ENCODE data around the gene RAD1.

The RAD1 gene

GRCh38 chr5:34868791-34869190 is 46.5 kb downstream of the RAD1 start:
- POLR2A ChIA-PET = no interaction called here
- H3K4me3 ChIP-seq (ENCODE audit: low read depth, low read length) = no peak overlapping the region
- DNase-seq (ENCODE audit: low read depth, low spot score) = no peak
- no peak for TF ChIP-seq CTCF (IDR thresholded peaks at IDR 0.05; ENCODE audit: insufficient read depth, low read length, missing control alignments)
- CTCF ChIA-PET = no interaction called here

DNA sequence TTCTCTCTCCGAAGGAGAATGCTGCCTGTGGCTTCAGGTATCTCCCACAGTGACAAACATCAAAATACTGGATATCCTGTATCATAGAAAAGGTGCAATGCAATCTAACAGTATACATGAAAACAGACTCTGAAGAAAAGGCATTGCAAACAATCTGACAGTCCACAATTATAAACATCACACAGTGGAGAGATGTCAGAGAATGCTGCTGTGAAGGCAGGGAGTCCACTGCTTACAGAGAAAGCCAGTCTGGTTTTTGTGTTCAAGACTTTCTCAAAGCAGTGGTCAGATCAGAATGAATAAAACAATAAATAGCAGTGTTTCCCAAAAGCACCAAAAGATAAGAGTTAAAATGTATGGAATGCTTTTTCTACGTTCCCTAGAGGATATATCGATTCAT is 47.6 kb downstream of the RAD1 start:
- ChIA-PET POLR2A (no interaction called here), CTCF (interaction anchor here (1.3 kb wide), 1 partner anchor 31 kb away, joined by 5 read pairs; no protein-coding TSS in a partner anchor)
- no peak for TF ChIP-seq CTCF (IDR thresholded peaks at IDR 0.05; ENCODE audit: insufficient read depth, low read length, missing control alignments)
- DNase-seq (ENCODE audit: low read depth, low spot score) = no peak
- H3K4me3 ChIP-seq (ENCODE audit: low read depth, low read length) = no peak overlapping the region

DNA sequence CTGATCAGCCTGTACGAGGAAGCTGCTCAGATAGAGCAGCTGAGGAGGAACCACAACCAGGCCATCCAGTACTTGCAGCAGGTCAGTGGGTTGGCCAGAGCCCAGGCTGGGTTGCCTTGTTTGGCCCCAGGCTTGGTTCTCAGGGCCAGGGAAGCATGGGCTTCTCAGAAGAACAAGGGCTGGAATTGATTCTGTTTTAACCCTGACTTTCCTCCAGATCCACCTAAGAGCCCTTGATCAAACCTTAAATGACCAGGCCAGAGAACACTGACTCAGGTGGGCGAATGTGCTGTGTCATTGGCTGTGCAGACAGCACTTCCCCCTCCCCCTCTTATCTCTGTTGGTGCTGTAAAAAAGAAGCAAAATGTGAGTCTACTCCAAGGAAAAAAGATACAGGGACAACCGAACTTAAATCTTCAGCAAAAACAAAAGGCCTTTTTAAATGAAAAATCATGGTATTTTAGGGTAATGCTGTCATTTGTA is 48.3 kb downstream of the RAD1 start:
- POLR2A ChIA-PET = no interaction called here

DNA sequence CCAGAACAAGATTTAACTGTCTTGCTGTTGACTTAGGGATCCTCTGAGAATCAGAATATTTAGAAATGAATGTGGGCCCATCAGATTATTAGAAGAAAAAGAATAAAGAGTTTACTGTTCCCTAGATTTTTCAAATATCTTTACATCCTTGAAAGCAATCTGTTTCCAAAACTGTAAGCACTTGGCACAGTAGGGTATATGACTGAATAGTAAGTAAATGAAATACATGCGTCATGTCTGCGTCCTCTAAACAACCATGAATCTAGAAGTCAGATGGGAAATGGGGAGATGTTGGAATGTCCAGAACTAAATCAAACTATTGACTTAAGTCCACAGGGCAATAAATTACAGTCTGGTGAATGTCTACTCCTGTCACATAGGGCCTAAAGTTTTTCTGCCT is 50.2 kb downstream of the RAD1 start:
- ChIA-PET POLR2A (no interaction called here), CTCF (interaction anchor here (1.4 kb wide), 1 partner anchor 33 kb away, joined by 5 read pairs; no protein-coding TSS in a partner anchor)
- TF ChIP-seq CTCF (IDR thresholded peaks at IDR 0.05; ENCODE audit: insufficient read depth, low read length, missing control alignments) = no peak
- no peak for DNase-seq (ENCODE audit: low read depth, low spot score)
- H3K4me3 ChIP-seq (ENCODE audit: low read depth, low read length) = no peak overlapping the region

More for the DNA sequence above, 48.3 kb downstream of the RAD1 start:
- CTCF ChIA-PET = interaction anchor here (1.3 kb wide), 1 partner anchor 32 kb away, joined by 5 read pairs; no protein-coding TSS in a partner anchor
- no peak for DNase-seq (ENCODE audit: low read depth, low spot score)
- TF ChIP-seq CTCF (IDR thresholded peaks at IDR 0.05; ENCODE audit: insufficient read depth, low read length, missing control alignments) = no peak
- H3K4me3 ChIP-seq (ENCODE audit: low read depth, low read length) = no peak overlapping the region

DNA sequence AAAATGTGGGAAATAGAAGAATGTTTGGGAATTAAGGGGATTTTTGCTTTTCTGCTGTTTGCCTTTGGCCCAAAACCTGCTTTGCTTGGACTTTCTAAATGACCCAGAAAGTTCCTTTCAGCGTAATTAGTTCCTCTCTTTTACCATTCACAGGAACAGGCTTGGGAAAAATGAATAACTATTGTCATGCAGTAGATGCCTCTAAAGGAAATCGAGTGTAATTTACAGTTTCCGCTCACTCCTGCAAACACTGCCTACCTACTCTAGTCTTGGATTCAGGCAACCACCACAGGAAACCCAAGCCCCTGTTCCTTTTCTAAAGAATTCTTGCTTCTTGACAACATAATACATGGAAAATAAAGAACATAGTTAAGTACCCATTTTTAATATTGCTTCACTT is 51.4 kb downstream of the RAD1 start:
- POLR2A ChIA-PET = no interaction called here
- CTCF ChIA-PET = interaction anchor here (1.4 kb wide), 1 partner anchor 34 kb away, joined by 5 read pairs; no protein-coding TSS in a partner anchor
- no peak for TF ChIP-seq CTCF (IDR thresholded peaks at IDR 0.05; ENCODE audit: insufficient read depth, low read length, missing control alignments)
- no peak for DNase-seq (ENCODE audit: low read depth, low spot score)
- H3K4me3 ChIP-seq (ENCODE audit: low read depth, low read length) = no peak overlapping the region

- DNase-seq (ENCODE audit: low read depth, low spot score) = no peak
- no peak for TF ChIP-seq CTCF (IDR thresholded peaks at IDR 0.05; ENCODE audit: insufficient read depth, low read length, missing control alignments)
- POLR2A ChIA-PET = no interaction called here
- H3K4me3 ChIP-seq (ENCODE audit: low read depth, low read length) = no peak overlapping the region
- CTCF ChIA-PET = no interaction called here
These were observed 56.1 kb downstream of the RAD1 start for GRCh38 chr5:34859253-34859652.
